ENCODE results near the gene BLM.

BLM gene

GRCh38 chr15:90838544-90838943 lies 121.4 kb downstream of the BLM start:
- CTCF ChIA-PET, result no interaction called here

GRCh38 chr15:90839187-90840071 lies 122.3 kb downstream of the BLM start:
- ChIA-PET POLR2A (no interaction called here), CTCF (no interaction called here)
- no peak overlapping the region for H3K4me3 ChIP-seq (ENCODE audit: low read depth, low read length)
- no peak for TF ChIP-seq CTCF (IDR thresholded peaks at IDR 0.05; ENCODE audit: insufficient read depth, low read length, missing control alignments)
- no peak for DNase-seq (ENCODE audit: low read depth, low spot score)

More at GRCh38 chr15:90838544-90838943, 121.4 kb downstream of the BLM start:
- no peak for DNase-seq (ENCODE audit: low read depth, low spot score)
- no peak overlapping the region for H3K4me3 ChIP-seq (ENCODE audit: low read depth, low read length)
- no peak for TF ChIP-seq CTCF (IDR thresholded peaks at IDR 0.05; ENCODE audit: insufficient read depth, low read length, missing control alignments)
- POLR2A ChIA-PET, result no interaction called here

- no peak for TF ChIP-seq CTCF (IDR thresholded peaks at IDR 0.05; ENCODE audit: insufficient read depth, low read length, missing control alignments)
- H3K4me3 ChIP-seq (ENCODE audit: low read depth, low read length), result no peak overlapping the region
- ChIA-PET POLR2A (no interaction called here), CTCF (no interaction called here)
- no peak for DNase-seq (ENCODE audit: low read depth, low spot score)
Measured at GRCh38 chr15:90840157-90840855, 123.2 kb downstream of the BLM start.

GRCh38 chr15:90840954-90841353 lies 123.8 kb downstream of the BLM start:
- no peak overlapping the region for H3K4me3 ChIP-seq (ENCODE audit: low read depth, low read length)
- ChIA-PET CTCF (no interaction called here), POLR2A (no interaction called here)
- DNase-seq (ENCODE audit: low read depth, low spot score), result no peak
- no peak for TF ChIP-seq CTCF (IDR thresholded peaks at IDR 0.05; ENCODE audit: insufficient read depth, low read length, missing control alignments)

GRCh38 chr15:90844696-90845095 lies 127.5 kb downstream of the BLM start:
- DNase-seq (ENCODE audit: low read depth, low spot score), result no peak
- ChIA-PET POLR2A (interaction anchor here (0.7 to 0.9 kb wide), 2 partner anchors 9 to 29 kb away, joined by 3 read pairs; no protein-coding TSS in a partner anchor), CTCF (interaction anchor here (0.6 kb wide), 1 partner anchor 126 kb away, joined by 3 read pairs; no protein-coding TSS in a partner anchor)
- no peak overlapping the region for H3K4me3 ChIP-seq (ENCODE audit: low read depth, low read length)
- no peak for TF ChIP-seq CTCF (IDR thresholded peaks at IDR 0.05; ENCODE audit: insufficient read depth, low read length, missing control alignments)
